OCI-LY1 (cell line): ENCODE measurements around the gene ZBTB16.

Source experiments
- H2AFZ ChIP-seq: fragments of 200-600 bp; sonication (generic), shearing (Covaris generic); 2 replicates; pipeline ENCODE4 v1.6.0; 2014; ENCODE audit warnings: antibody characterized with exemption, mild to moderate bottlenecking, low read length
- H3F3A ChIP-seq: fragments of 200-600 bp; sonication (generic), shearing (Covaris generic); 2 replicates; pipeline ENCODE4 v1.6.0; 2014; ENCODE audit warnings: mild to moderate bottlenecking, antibody characterized with exemption, low read length, moderate library complexity; ENCODE audit not compliant: insufficient read depth
- H3K27ac ChIP-seq: fragments of 200-600 bp; sonication (generic); 2 replicates; pipeline ENCODE4 v1.5.1; 2014; ENCODE audit warnings: low read length, mixed run types, mild to moderate bottlenecking, low read depth; ENCODE audit not compliant: poor library complexity, severe bottlenecking
- H3K27me3 ChIP-seq: fragments of 200-600 bp; sonication (generic); 2 replicates; pipeline ENCODE4 v1.6.0; 2014; ENCODE audit warnings: antibody characterized with exemption, mild to moderate bottlenecking, low read length, moderate library complexity; ENCODE audit not compliant: insufficient read depth
- H3K36me3 ChIP-seq: fragments of 200-600 bp; sonication (generic); 2 replicates; pipeline ENCODE4 v1.6.1; 2014; ENCODE audit warnings: mild to moderate bottlenecking, antibody characterized with exemption, low read length, moderate library complexity, mixed read lengths; ENCODE audit not compliant: insufficient read depth
- H3K4me1 ChIP-seq: fragments of 200-600 bp; sonication (generic); 2 replicates; pipeline ENCODE4 v1.5.1; 2014; ENCODE audit warnings: mild to moderate bottlenecking, low read length, moderate library complexity; ENCODE audit not compliant: insufficient read depth, severe bottlenecking
- H3K4me2 ChIP-seq: fragments of 200-600 bp; sonication (generic), shearing (Covaris generic); 2 replicates; pipeline ENCODE4 v1.6.1; 2014; ENCODE audit warnings: low read length
- H3K4me3 ChIP-seq: fragments of 200-600 bp; sonication (generic); 2 replicates; pipeline ENCODE4 v1.5.1; 2014; ENCODE audit warnings: low read length, low read depth, mild to moderate bottlenecking, mixed read lengths; ENCODE audit not compliant: poor library complexity, severe bottlenecking
- H3K79me2 ChIP-seq: fragments of 200-600 bp; shearing (Covaris generic); 2 replicates; pipeline ENCODE4 v1.6.1; 2016; ENCODE audit warnings: mixed run types, low read length, mixed read lengths; ENCODE audit not compliant: insufficient read depth
- H3K9ac ChIP-seq: fragments of 200-600 bp; sonication (generic), shearing (Covaris generic); 2 replicates; pipeline ENCODE4 v1.6.1; 2014; ENCODE audit warnings: mild to moderate bottlenecking, low read length, mixed read lengths
- H3K9me2 ChIP-seq: fragments of 200-600 bp; sonication (generic), shearing (Covaris generic); 2 replicates; pipeline ENCODE4 v1.6.1; 2014; ENCODE audit warnings: low read depth, mild to moderate bottlenecking, low read length, mixed read lengths
- H3K9me3 ChIP-seq: fragments of 200-600 bp; shearing (Covaris generic); 2 replicates; pipeline ENCODE4 v1.6.1; 2014; ENCODE audit warnings: low read length, mixed read lengths
- H4K20me1 ChIP-seq: fragments of 200-600 bp; sonication (generic), shearing (Covaris generic); 2 replicates; pipeline ENCODE4 v1.6.0; 2016; ENCODE audit warnings: mild to moderate bottlenecking, low read length; ENCODE audit not compliant: insufficient read depth
- EZH2 ChIP-seq: fragments of 200-600 bp; sonication (generic), shearing (Covaris generic); IDR thresholded peaks from 2 replicates; pipeline ENCODE4 v1.8.0; 2017; ENCODE audit warnings: borderline replicate concordance, mixed run types, mild to moderate bottlenecking, antibody characterized with exemption, low read length, moderate library complexity, mixed read lengths
- TF ChIP-seq, protein P1 (sequence below): fragments of 200-600 bp; sonication (generic), shearing (Covaris generic); IDR thresholded peaks from 2 replicates; pipeline ENCODE4 v1.5.1; 2017; ENCODE audit warnings: mild to moderate bottlenecking, antibody characterized with exemption, low read length, moderate library complexity, mixed read lengths

ZBTB16 gene

DNA sequence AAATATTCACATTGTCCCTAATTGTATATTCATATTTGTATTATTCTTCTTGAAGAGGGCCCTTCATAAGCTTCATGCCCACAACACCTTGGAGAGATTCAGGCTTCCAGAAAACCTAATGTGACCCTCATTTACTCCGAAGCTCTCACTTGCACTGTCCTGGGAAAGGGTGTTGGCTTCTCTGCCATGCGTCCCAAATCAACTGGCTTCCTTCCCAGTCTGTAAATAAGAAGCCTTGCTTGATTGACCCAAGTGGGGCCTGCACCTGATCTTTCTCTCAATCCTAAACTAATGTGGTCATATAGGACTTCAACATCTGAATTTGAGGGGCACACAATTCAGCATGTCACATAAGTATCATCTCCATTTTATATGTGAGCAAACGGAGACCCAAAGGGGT lies 40.5 kb upstream of the ZBTB16 start:
- H3K9ac ChIP-seq = no peak overlapping the region
- H2AFZ ChIP-seq = no peak overlapping the region
- no peak overlapping the region for H3K4me3 ChIP-seq
- no peaks in the 10 kb centered on the region for H3K27me3 ChIP-seq
- TF ChIP-seq, protein P1, sequence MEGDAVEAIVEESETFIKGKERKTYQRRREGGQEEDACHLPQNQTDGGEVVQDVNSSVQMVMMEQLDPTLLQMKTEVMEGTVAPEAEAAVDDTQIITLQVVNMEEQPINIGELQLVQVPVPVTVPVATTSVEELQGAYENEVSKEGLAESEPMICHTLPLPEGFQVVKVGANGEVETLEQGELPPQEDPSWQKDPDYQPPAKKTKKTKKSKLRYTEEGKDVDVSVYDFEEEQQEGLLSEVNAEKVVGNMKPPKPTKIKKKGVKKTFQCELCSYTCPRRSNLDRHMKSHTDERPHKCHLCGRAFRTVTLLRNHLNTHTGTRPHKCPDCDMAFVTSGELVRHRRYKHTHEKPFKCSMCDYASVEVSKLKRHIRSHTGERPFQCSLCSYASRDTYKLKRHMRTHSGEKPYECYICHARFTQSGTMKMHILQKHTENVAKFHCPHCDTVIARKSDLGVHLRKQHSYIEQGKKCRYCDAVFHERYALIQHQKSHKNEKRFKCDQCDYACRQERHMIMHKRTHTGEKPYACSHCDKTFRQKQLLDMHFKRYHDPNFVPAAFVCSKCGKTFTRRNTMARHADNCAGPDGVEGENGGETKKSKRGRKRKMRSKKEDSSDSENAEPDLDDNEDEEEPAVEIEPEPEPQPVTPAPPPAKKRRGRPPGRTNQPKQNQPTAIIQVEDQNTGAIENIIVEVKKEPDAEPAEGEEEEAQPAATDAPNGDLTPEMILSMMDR = no peak
- TF ChIP-seq EZH2 = no peak
- H3K4me1 ChIP-seq = no peaks in the 10 kb centered on the region
- no peaks in the 10 kb centered on the region for H3K79me2 ChIP-seq
- H3K9me2 ChIP-seq = no peaks in the 10 kb centered on the region
- no peaks in the 10 kb centered on the region for H3K9me3 ChIP-seq
- H3K36me3 ChIP-seq = no peaks in the 10 kb centered on the region
- H4K20me1 ChIP-seq = no peaks in the 10 kb centered on the region
- H3K4me2 ChIP-seq = no peak overlapping the region
- H3K27ac ChIP-seq = no peak overlapping the region
- no peaks in the 10 kb centered on the region for H3F3A ChIP-seq

DNA sequence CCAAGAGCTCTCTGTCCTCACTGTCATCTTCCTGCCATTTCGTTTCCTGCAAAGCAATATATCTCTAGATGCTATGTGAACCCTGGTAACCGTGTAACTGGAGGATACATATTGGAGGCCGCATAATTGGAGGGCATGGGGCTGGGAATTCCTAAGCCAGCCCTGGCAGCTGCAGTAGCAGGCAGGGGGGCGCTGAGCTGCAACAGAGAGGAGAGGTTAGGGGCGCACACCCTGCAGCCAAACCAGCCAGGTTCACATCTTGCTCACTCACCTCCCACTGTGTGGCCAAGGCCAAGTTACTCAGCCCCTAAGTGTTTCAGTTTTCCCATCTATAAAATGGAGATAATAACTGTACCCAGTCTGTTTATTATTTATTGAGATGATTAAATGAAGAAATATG lies 39.9 kb upstream of the ZBTB16 start:
- Histone ChIP-seq H3K79me2 (no peaks in the 10 kb centered on the region), H3K9me2 (no peaks in the 10 kb centered on the region), H3K9me3 (no peaks in the 10 kb centered on the region), H3K4me2 (no peak overlapping the region), H3K4me1 (no peaks in the 10 kb centered on the region), H3K27me3 (no peaks in the 10 kb centered on the region), H3K4me3 (no peak overlapping the region), H3K27ac (no peak overlapping the region), H3K9ac (no peak overlapping the region), H3F3A (no peaks in the 10 kb centered on the region), H2AFZ (no peak overlapping the region), H4K20me1 (no peaks in the 10 kb centered on the region), H3K36me3 (no peaks in the 10 kb centered on the region)
- TF ChIP-seq, protein P1 = no peak
- no peak for TF ChIP-seq EZH2

- H3K36me3 ChIP-seq = no peaks in the 10 kb centered on the region
- H3F3A ChIP-seq = no peaks in the 10 kb centered on the region
- no peak overlapping the region for H3K4me3 ChIP-seq
- H3K4me1 ChIP-seq = no peaks in the 10 kb centered on the region
- no peak overlapping the region for H3K9ac ChIP-seq
- H3K79me2 ChIP-seq = no peaks in the 10 kb centered on the region
- H3K4me2 ChIP-seq = no peak overlapping the region
- no peaks in the 10 kb centered on the region for H3K27me3 ChIP-seq
- H3K27ac ChIP-seq = no peak overlapping the region
- H3K9me3 ChIP-seq = no peaks in the 10 kb centered on the region
- no peaks in the 10 kb centered on the region for H3K9me2 ChIP-seq
- no peak overlapping the region for H2AFZ ChIP-seq
- no peak for TF ChIP-seq EZH2
- TF ChIP-seq, protein P1 = no peak
- no peaks in the 10 kb centered on the region for H4K20me1 ChIP-seq
Observed at GRCh38 chr11:114025329-114025907, 34.1 kb upstream of the ZBTB16 start.
